ENCODE results near the gene NADSYN1.

The NADSYN1 gene

GRCh38 chr11:71474141-71474770 lies 21.3 kb downstream of the NADSYN1 start:
- DNase-seq (ENCODE audit: low read depth in 3 of 3): no peak

GRCh38 chr11:71474771-71475483 lies 21.9 kb downstream of the NADSYN1 start:
- no peak for DNase-seq (ENCODE audit: low read depth in 3 of 3)

- no peak for DNase-seq (ENCODE audit: low read depth in 3 of 3)
Observed at GRCh38 chr11:71476031-71476430, 23.0 kb downstream of the NADSYN1 start.

GRCh38 chr11:71476926-71477640 lies 24.1 kb downstream of the NADSYN1 start:
- no peak for DNase-seq (ENCODE audit: low read depth in 3 of 3)

GRCh38 chr11:71477641-71478527 lies 24.9 kb downstream of the NADSYN1 start:
- DNase-seq (ENCODE audit: low read depth in 3 of 3): no peak

GRCh38 chr11:71478528-71478840 lies 25.5 kb downstream of the NADSYN1 start:
- no peak for DNase-seq (ENCODE audit: low read depth in 3 of 3)

- DNase-seq (ENCODE audit: low read depth in 3 of 3): no peak
Observed at GRCh38 chr11:71481101-71481960, 28.3 kb downstream of the NADSYN1 start.

GRCh38 chr11:71482216-71482615 lies 29.2 kb downstream of the NADSYN1 start:
- no peak for DNase-seq (ENCODE audit: low read depth in 3 of 3)

GRCh38 chr11:71482746-71483364 lies 29.9 kb downstream of the NADSYN1 start:
- DNase-seq (ENCODE audit: low read depth in 3 of 3): no peak

- no peak for DNase-seq (ENCODE audit: low read depth in 3 of 3)
Observed at GRCh38 chr11:71483692-71484091, 30.7 kb downstream of the NADSYN1 start.

- DNase-seq (ENCODE audit: low read depth in 3 of 3): no peak
Observed at GRCh38 chr11:71484248-71485062, 31.5 kb downstream of the NADSYN1 start.

GRCh38 chr11:71485063-71485399 lies 32.0 kb downstream of the NADSYN1 start:
- DNase-seq (ENCODE audit: low read depth in 3 of 3): no peak

- no peak for DNase-seq (ENCODE audit: low read depth in 3 of 3)
Observed at GRCh38 chr11:71485466-71485865, 32.5 kb downstream of the NADSYN1 start.

GRCh38 chr11:71486320-71486719 lies 33.3 kb downstream of the NADSYN1 start:
- DNase-seq (ENCODE audit: low read depth in 3 of 3): no peak

GRCh38 chr11:71488681-71489270 lies 35.8 kb downstream of the NADSYN1 start:
- no peak for DNase-seq (ENCODE audit: low read depth in 3 of 3)

GRCh38 chr11:71489311-71490043 lies 36.5 kb downstream of the NADSYN1 start:
- DNase-seq (ENCODE audit: low read depth in 3 of 3): peak in 1 of 3 experiments; percentile 11

GRCh38 chr11:71490044-71490730 lies 37.2 kb downstream of the NADSYN1 start:
- DNase-seq (ENCODE audit: low read depth in 3 of 3): no peak

- DNase-seq (ENCODE audit: low read depth in 3 of 3): no peak
Observed at GRCh38 chr11:71490731-71491390, 37.9 kb downstream of the NADSYN1 start.
